GM12878 (cell line): ENCODE measurements around the gene ANTKMT. TPM values are rescaled to one million over a fixed set of nuclear protein-coding genes. Genes with fewer than 3 reads are reported as not detected.

Experiments
- ATAC-seq: fragments of 200-7000 bp; cut with Tn5 transposase; 3 replicates; pipeline ENCODE4 v1.9.1; 2020; ENCODE audit warnings: mild to moderate bottlenecking, moderate library complexity
- BruUV-seq: library from RNA; stranded (reverse); fragments of 400-500 nt; replicated peaks from 2 replicates; lab custom pipeline; 2021; lab: Mats Ljungman, UMichigan
- CTCF ChIA-PET: fragments of 300-600 bp; sonication (Branson Sonifier 250); formaldehyde crosslinking; extraction: SDS; loops from one replicate; lab custom pipeline; 2021; ENCODE audit warnings: inconsistent platforms; lab: Yijun Ruan, JAX
- POLR2A ChIA-PET: fragments of 350-600 bp; formaldehyde crosslinking; extraction: SDS; loops from one replicate; lab custom pipeline; 2021; ENCODE audit warnings: inconsistent platforms; lab: Charles Lee
- RAD21 ChIA-PET: fragments of 300-600 bp; sonication (Branson Sonifier 250); formaldehyde crosslinking; loops from one replicate; lab custom pipeline; 2023; ENCODE audit warnings: antibody characterized with exemption; ENCODE audit not compliant: unreplicated experiment; lab: Charles Lee
- SMC1A ChIA-PET: fragments of 300-600 bp; sonication (Branson Sonifier 250); formaldehyde crosslinking; loops from one replicate; lab custom pipeline; 2023; ENCODE audit not compliant: unreplicated experiment, uncharacterized antibody; lab: Charles Lee
- DNase-seq: peaks from one replicate; pipeline ENCODE4 v3.0.0-alpha.2; 2011; ENCODE audit warnings: low read depth, low spot score
- FAIRE-seq: peaks from 3 replicates; lab custom pipeline; 2011; peaks lifted over from hg19 to GRCh38; lab: Jason Lieb, UNC
- H2AFZ ChIP-seq: 2 replicates; pipeline ENCODE4 v1.6.0; 2011; ENCODE audit warnings: low read depth, low read length, control low read depth; ENCODE audit not compliant: control insufficient read depth
- H3K27ac ChIP-seq: 2 replicates; pipeline ENCODE4 v1.5.1; 2011; ENCODE audit warnings: control low read depth; ENCODE audit not compliant: control insufficient read depth, insufficient read depth
- H3K27me3 ChIP-seq, 2 experiments: replicated peaks in 1 of 2; 2 replicates each; pipeline versions ENCODE4 v1.6.0 to v1.6.1; 2011; ENCODE audit warnings: low read length in 1 of 2; ENCODE audit not compliant: control insufficient read depth in 2 of 2, insufficient read depth in 2 of 2
- H3K36me3 ChIP-seq, 2 experiments: 2 replicates each; pipeline ENCODE4 v1.5.1; 2011; ENCODE audit warnings: low read length in 1 of 2; ENCODE audit not compliant: control insufficient read depth in 2 of 2, insufficient read depth in 2 of 2
- H3K4me1 ChIP-seq: 2 replicates; pipeline ENCODE4 v1.6.1; 2011; ENCODE audit warnings: mild to moderate bottlenecking, low read length, moderate library complexity, mixed read lengths; ENCODE audit not compliant: control insufficient read depth, insufficient read depth
- H3K4me2 ChIP-seq: 2 replicates; pipeline ENCODE4 v1.6.0; 2011; ENCODE audit warnings: control low read depth; ENCODE audit not compliant: control insufficient read depth, insufficient read depth
- H3K4me3 ChIP-seq: fragments of 200-600 bp; sonication (generic); 2 replicates; pipeline ENCODE4 v1.5.1; 2016
- H3K79me2 ChIP-seq: 2 replicates; pipeline ENCODE4 v1.6.0; 2011; ENCODE audit warnings: low read length; ENCODE audit not compliant: control insufficient read depth, insufficient read depth
- H3K9ac ChIP-seq: 2 replicates; pipeline ENCODE4 v1.8.0; 2011; ENCODE audit warnings: low read length, control low read depth, mixed read lengths; ENCODE audit not compliant: control insufficient read depth, insufficient read depth
- H3K9me3 ChIP-seq: replicated peaks from 3 replicates; pipeline ENCODE4 v1.5.1; 2011; ENCODE audit warnings: mild to moderate bottlenecking, low read length; ENCODE audit not compliant: control insufficient read depth, insufficient read depth
- H4K20me1 ChIP-seq: 2 replicates; pipeline ENCODE4 v1.6.0; 2011; ENCODE audit not compliant: control insufficient read depth, insufficient read depth
- CHD1 ChIP-seq: IDR thresholded peaks from 2 replicates; pipeline ENCODE4 v1.6.1; 2012; ENCODE audit warnings: low read depth, low read length, improper control_type of control experiment
- JUNB ChIP-seq: IDR thresholded peaks from 2 replicates; pipeline ENCODE4 v1.6.1; 2016; ENCODE audit warnings: antibody characterized with exemption, mild to moderate bottlenecking
- JUND ChIP-seq: IDR thresholded peaks from 2 replicates; pipeline ENCODE4 v1.6.1; 2012; ENCODE audit warnings: low read depth, mild to moderate bottlenecking, low read length, improper control_type of control experiment, moderate library complexity
- KAT2A ChIP-seq: conservative IDR thresholded peaks from 2 replicates; pipeline ENCODE4 v1.6.1; 2011; ENCODE audit warnings: low read depth, low read length; ENCODE audit not compliant: control insufficient read depth
- KDM1A ChIP-seq: fragments of 200-600 bp; sonication (generic); IDR thresholded peaks from 2 replicates; pipeline ENCODE4 v1.6.1; 2016; ENCODE audit warnings: borderline replicate concordance
- STAT1 ChIP-seq: fragments of 450-650 bp; conservative IDR thresholded peaks from 2 replicates; pipeline ENCODE4 v1.6.1; 2014; ENCODE audit warnings: antibody characterized with exemption, mild to moderate bottlenecking
- WGBS: methylation state at CpG from one replicate; pipeline ENCODE4 v1.1.6; 2016; ENCODE audit warnings: low lambda C conversion rate; ENCODE audit not compliant: insufficient replicate concordance, insufficient coverage; ENCODE audit errors: missing lambda C conversion rate; 5-methylcytosine and 5-hydroxymethylcytosine counted together
- in situ Hi-C: fragments of 300-500 bp; cut with MboI; formaldehyde crosslinking; loops from 9 replicates; pipeline ENCODE4 v1.14.3; 2018; ENCODE audit warnings: mixed read lengths
- intact Hi-C: fragments of 100-400 bp; cut with micrococcal nuclease; formaldehyde crosslinking; loops from one replicate; pipeline ENCODE4 v1.14.2; 2022; ENCODE audit not compliant: unreplicated experiment
- polyA plus RNA-seq, 11 experiments: library from polyadenylated mRNA; depleted of rRNA in 4 of 11; unstranded in 6 of 11; stranded (reverse) in 5 of 11; fragments of >200 nt; fragmentation: Nextera tagmentation in 4 of 11; fragmentation: Illumina TruSeq in 1 of 11; extraction: Ambion mirVana in 4 of 11; extraction: Trizol in 1 of 11; gene quantifications; 1 replicate in 1 of 11; 2 replicates in 10 of 11; pipeline versions ENCODE4 v1.2.1 to v1.2.3, GENCODE V29; 2011 to 2016; ENCODE audit warnings: inconsistent platforms in 2 of 11, missing spikeins in 2 of 11, low read depth in 1 of 11
- total RNA-seq, 4 experiments: library from RNA; depleted of rRNA in 3 of 4; stranded (reverse); fragments of >200 nt in 3 of 4; fragmentation: Illumina TruSeq in 1 of 4; extraction: Trizol in 1 of 4; gene quantifications; 2 replicates each; pipeline versions ENCODE4 v1.2.1 to v1.2.3, GENCODE V29; 2013 to 2021
- TF ChIP-seq, protein P1 (sequence below): fragments of 450-650 bp; formaldehyde crosslinking; IDR thresholded peaks from 2 replicates; pipeline ENCODE4 v1.5.0; 2022; ENCODE audit warnings: mild to moderate bottlenecking, missing genetic modification characterization
- TF ChIP-seq, protein P2 (sequence below): fragments of 450-650 bp; IDR thresholded peaks from 2 replicates; pipeline ENCODE4 v1.6.1; 2016; ENCODE audit warnings: mild to moderate bottlenecking
- TF ChIP-seq, protein P3 (sequence below): fragments of 450-650 bp; IDR thresholded peaks from 2 replicates; pipeline ENCODE4 v1.6.1; 2017; ENCODE audit warnings: borderline replicate concordance

The ANTKMT gene
- total and polyA plus RNA-seq, 10 of the 15 experiments (the other 5 are each of a cell fraction or from before 2014, with no cell fraction given), result 0.58 to 60.5 (median 25.8) TPM

DNA sequence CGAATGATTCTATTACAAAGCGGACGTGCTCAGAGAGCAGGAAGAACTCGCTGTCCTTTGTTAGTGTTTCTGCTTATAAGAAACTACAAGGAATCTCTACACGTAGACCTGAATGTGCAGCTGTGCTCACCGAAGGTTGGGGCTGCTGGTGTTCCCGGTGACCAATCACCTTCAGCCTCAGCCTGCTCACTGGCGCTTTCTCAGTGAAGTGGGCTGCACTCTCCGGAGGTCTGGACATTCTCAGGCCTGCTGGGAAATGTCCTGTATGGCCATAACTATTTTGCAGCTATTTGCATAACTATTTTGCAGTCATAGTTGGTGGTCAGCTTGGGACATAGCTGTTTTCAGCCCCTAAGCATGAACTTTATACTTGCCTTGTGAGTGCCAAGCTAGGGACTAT is 29.5 kb downstream of the ANTKMT start:
- H3K36me3 ChIP-seq, result no peaks in the 10 kb centered on the region
- intact Hi-C loops, result no loop called here
- no peak for TF ChIP-seq STAT1
- TF ChIP-seq KDM1A, result no peak
- TF ChIP-seq, all 136 proteins: peak for 0
- ChIA-PET RAD21 (no interaction called here), CTCF (interaction anchor here (1.1 kb wide), 1 partner anchor 38 kb away, joined by 7 read pairs; no protein-coding TSS in a partner anchor), SMC1A (no interaction called here), POLR2A (interaction anchor here (0.9 kb wide), 1 partner anchor 9 kb away, joined by 3 read pairs; the partner anchor contains the start of gene CIAO3)
- no peak overlapping the region for H2AFZ ChIP-seq
- DNase-seq, result no peak
- in situ Hi-C loops, result no loop called here
- H3K27me3 ChIP-seq, result no peaks in the 10 kb centered on the region; a peak in 2 of 4 replicates
- H3K9me3 ChIP-seq, result no peaks in the 10 kb centered on the region
- H3K4me2 ChIP-seq, result no peak overlapping the region
- no peaks in the 10 kb centered on the region for H4K20me1 ChIP-seq
- no peak overlapping the region for H3K27ac ChIP-seq
- whole genome bisulfite sequencing, result 39% methylated on average over 9 of the region's 9 CpGs
- no peak for FAIRE-seq
- no peaks in the 10 kb centered on the region for H3K4me1 ChIP-seq
- H3K79me2 ChIP-seq, result no peaks in the 10 kb centered on the region
- ATAC-seq, result no peak
- BruUV-seq, result no TSS peak
- no peak overlapping the region for H3K4me3 ChIP-seq
- H3K9ac ChIP-seq, result no peak overlapping the region

DNA sequence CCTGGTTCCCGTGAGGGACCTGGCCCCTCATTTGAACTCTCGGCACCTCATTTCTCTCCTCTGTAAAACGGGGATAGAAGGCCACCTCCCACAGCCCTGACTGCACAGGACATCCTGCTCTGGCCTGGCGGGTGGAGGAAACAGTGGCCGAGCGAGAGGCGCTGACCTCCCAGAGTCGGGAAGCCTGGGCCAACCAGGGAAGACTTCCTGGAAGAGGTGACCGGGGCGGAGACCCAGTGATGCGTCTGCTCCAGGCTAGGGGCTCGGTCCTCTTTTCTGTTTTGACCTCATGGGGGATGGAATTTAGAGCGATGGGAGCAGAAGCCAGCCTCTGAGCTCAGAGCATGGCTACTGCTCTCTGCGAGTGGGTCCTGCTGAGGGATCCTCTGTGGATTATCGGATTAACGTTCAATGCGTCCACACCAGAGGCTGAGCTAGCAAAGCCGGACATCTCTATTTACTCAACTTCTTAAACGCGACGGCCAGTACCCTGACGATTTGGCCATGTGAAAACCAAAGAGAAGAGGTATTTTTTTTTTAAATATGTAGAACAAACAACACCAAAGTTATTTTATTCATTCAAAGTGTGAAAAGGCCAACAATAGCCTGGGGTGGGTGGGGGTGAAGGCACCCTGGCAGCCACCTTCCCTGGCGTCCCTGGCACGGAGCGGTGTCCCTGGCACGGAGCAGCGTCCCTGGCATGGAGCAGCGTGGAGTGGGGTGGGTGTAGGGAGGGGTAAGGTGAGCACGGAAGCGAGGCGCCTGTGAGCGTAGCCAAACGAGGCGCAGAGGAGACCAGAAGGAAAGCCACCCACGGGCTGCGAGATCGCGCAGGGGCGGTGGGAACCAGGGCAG is 30.4 kb downstream of the ANTKMT start:
- no peaks in the 10 kb centered on the region for H3K36me3 ChIP-seq
- TF ChIP-seq, protein P1, sequence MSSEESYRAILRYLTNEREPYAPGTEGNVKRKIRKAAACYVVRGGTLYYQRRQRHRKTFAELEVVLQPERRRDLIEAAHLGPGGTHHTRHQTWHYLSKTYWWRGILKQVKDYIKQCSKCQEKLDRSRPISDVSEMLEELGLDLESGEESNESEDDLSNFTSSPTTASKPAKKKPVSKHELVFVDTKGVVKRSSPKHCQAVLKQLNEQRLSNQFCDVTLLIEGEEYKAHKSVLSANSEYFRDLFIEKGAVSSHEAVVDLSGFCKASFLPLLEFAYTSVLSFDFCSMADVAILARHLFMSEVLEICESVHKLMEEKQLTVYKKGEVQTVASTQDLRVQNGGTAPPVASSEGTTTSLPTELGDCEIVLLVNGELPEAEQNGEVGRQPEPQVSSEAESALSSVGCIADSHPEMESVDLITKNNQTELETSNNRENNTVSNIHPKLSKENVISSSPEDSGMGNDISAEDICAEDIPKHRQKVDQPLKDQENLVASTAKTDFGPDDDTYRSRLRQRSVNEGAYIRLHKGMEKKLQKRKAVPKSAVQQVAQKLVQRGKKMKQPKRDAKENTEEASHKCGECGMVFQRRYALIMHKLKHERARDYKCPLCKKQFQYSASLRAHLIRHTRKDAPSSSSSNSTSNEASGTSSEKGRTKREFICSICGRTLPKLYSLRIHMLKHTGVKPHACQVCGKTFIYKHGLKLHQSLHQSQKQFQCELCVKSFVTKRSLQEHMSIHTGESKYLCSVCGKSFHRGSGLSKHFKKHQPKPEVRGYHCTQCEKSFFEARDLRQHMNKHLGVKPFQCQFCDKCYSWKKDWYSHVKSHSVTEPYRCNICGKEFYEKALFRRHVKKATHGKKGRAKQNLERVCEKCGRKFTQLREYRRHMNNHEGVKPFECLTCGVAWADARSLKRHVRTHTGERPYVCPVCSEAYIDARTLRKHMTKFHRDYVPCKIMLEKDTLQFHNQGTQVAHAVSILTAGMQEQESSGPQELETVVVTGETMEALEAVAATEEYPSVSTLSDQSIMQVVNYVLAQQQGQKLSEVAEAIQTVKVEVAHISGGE (CRISPR knock-in tag), result no peak
- TF ChIP-seq JUND (no peak), KAT2A (no peak), JUNB (no peak), CHD1 (no peak)
- TF ChIP-seq, protein P2, sequence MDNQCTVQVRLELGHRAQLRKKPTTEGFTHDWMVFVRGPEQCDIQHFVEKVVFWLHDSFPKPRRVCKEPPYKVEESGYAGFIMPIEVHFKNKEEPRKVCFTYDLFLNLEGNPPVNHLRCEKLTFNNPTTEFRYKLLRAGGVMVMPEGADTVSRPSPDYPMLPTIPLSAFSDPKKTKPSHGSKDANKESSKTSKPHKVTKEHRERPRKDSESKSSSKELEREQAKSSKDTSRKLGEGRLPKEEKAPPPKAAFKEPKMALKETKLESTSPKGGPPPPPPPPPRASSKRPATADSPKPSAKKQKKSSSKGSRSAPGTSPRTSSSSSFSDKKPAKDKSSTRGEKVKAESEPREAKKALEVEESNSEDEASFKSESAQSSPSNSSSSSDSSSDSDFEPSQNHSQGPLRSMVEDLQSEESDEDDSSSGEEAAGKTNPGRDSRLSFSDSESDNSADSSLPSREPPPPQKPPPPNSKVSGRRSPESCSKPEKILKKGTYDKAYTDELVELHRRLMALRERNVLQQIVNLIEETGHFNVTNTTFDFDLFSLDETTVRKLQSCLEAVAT, result no peak
- TF ChIP-seq, protein P3, sequence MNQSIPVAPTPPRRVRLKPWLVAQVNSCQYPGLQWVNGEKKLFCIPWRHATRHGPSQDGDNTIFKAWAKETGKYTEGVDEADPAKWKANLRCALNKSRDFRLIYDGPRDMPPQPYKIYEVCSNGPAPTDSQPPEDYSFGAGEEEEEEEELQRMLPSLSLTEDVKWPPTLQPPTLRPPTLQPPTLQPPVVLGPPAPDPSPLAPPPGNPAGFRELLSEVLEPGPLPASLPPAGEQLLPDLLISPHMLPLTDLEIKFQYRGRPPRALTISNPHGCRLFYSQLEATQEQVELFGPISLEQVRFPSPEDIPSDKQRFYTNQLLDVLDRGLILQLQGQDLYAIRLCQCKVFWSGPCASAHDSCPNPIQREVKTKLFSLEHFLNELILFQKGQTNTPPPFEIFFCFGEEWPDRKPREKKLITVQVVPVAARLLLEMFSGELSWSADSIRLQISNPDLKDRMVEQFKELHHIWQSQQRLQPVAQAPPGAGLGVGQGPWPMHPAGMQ, result no peak
- intact Hi-C loops (no loop called here), in situ Hi-C loops (no loop called here)
- FAIRE-seq, result no peak
- H3K4me3 ChIP-seq, result no peak overlapping the region
- H3K79me2 ChIP-seq, result no peaks in the 10 kb centered on the region
- no peak for ATAC-seq
- DNase-seq, result no peak
- no peak overlapping the region for H2AFZ ChIP-seq
- no peak overlapping the region for H3K27ac ChIP-seq
- POLR2A ChIA-PET, result interaction anchor here (0.5 to 0.9 kb wide), 2 partner anchors 8 to 10 kb away, joined by 3 read pairs; partner anchors contain the start of gene CIAO3
- no peaks in the 10 kb centered on the region; a peak in 2 of 4 replicates for H3K27me3 ChIP-seq
- BruUV-seq, result no TSS peak
- no peaks in the 10 kb centered on the region for H4K20me1 ChIP-seq
- no peak overlapping the region for H3K9ac ChIP-seq
- no peaks in the 10 kb centered on the region for H3K9me3 ChIP-seq
- CTCF ChIA-PET, result interaction anchor here (1.1 kb wide), 1 partner anchor 39 kb away, joined by 7 read pairs; no protein-coding TSS in a partner anchor
- RAD21 ChIA-PET, result no interaction called here
- H3K4me1 ChIP-seq, result no peaks in the 10 kb centered on the region
- WGBS, result 57% methylated on average over 35 of the region's 39 CpGs
- H3K4me2 ChIP-seq, result no peak overlapping the region
- SMC1A ChIA-PET, result no interaction called here
